GM10847 (cell line): ENCODE data around the gene IL4R.

Experiments
- POLR2A ChIP-seq: IDR thresholded peaks from 2 replicates; pipeline ENCODE4 v1.6.1; 2011; ENCODE audit not compliant: insufficient read length; ENCODE audit errors: extremely low read depth

Gene IL4R

GRCh38 chr16:27285676-27286196, 28.0 kb upstream of the IL4R start:
- TF ChIP-seq POLR2A: no peak

- no peak for TF ChIP-seq POLR2A
These were observed 27.3 kb upstream of the IL4R start for GRCh38 chr16:27286451-27286850.

- no peak for TF ChIP-seq POLR2A
These were observed 26.5 kb upstream of the IL4R start for GRCh38 chr16:27287051-27287811.

- no peak for TF ChIP-seq POLR2A
These were observed 25.9 kb upstream of the IL4R start for GRCh38 chr16:27287887-27288286.

GRCh38 chr16:27289669-27290068, 24.1 kb upstream of the IL4R start:
- no peak for TF ChIP-seq POLR2A

GRCh38 chr16:27290562-27290961, 23.2 kb upstream of the IL4R start:
- no peak for TF ChIP-seq POLR2A

GRCh38 chr16:27291106-27291505, 22.7 kb upstream of the IL4R start:
- no peak for TF ChIP-seq POLR2A

- no peak for TF ChIP-seq POLR2A
These were observed 22.0 kb upstream of the IL4R start for GRCh38 chr16:27291722-27292240.

GRCh38 chr16:27293343-27293742, 20.4 kb upstream of the IL4R start:
- no peak for TF ChIP-seq POLR2A

GRCh38 chr16:27298132-27298531, 15.6 kb upstream of the IL4R start:
- no peak for TF ChIP-seq POLR2A

- no peak for TF ChIP-seq POLR2A
These were observed 12.4 kb upstream of the IL4R start for GRCh38 chr16:27301236-27301861.

GRCh38 chr16:27302126-27302525, 11.6 kb upstream of the IL4R start:
- no peak for TF ChIP-seq POLR2A

GRCh38 chr16:27303256-27304100, 10.3 kb upstream of the IL4R start:
- TF ChIP-seq POLR2A: no peak

- no peak for TF ChIP-seq POLR2A
These were observed 9.7 kb upstream of the IL4R start for GRCh38 chr16:27304102-27304501.

- TF ChIP-seq POLR2A: no peak
These were observed 8.7 kb upstream of the IL4R start for GRCh38 chr16:27304881-27305745.

- TF ChIP-seq POLR2A: no peak
These were observed 7.8 kb upstream of the IL4R start for GRCh38 chr16:27305839-27306442.
